Left kidney (tissue), 2 donors: ENCODE results near the gene SPHK2. TPM values are rescaled to one million over a fixed set of nuclear protein-coding genes. Genes with fewer than 3 reads are reported as not detected.
A peak's percentile ranks its signal among the peaks of the same experiment; 100 is the strongest.
"Not testable (repeated sequence)": the region's sequence is repeated elsewhere in the genome, so short reads cannot be mapped to it uniquely, and the experiment has no call there.

Experiments used
- DNase-seq: peaks from one replicate; pipeline ENCODE4 v3.0.0-alpha.2; 2013
- polyA plus RNA-seq: library from polyadenylated mRNA; unstranded; fragments of 120-200 nt; gene quantifications from one replicate; pipeline ENCODE4 v1.2.1, GENCODE V29; 2013; ENCODE audit not compliant: insufficient read length

SPHK2 gene
- polyA plus RNA-seq, 1 donor = 19.9 TPM

GRCh38 chr19:48658483-48658882 lies 39.2 kb downstream of the SPHK2 start:
- DNase-seq = no peak

- DNase-seq = no peak
Observed at GRCh38 chr19:48659768-48660167, 40.5 kb downstream of the SPHK2 start.

DNA sequence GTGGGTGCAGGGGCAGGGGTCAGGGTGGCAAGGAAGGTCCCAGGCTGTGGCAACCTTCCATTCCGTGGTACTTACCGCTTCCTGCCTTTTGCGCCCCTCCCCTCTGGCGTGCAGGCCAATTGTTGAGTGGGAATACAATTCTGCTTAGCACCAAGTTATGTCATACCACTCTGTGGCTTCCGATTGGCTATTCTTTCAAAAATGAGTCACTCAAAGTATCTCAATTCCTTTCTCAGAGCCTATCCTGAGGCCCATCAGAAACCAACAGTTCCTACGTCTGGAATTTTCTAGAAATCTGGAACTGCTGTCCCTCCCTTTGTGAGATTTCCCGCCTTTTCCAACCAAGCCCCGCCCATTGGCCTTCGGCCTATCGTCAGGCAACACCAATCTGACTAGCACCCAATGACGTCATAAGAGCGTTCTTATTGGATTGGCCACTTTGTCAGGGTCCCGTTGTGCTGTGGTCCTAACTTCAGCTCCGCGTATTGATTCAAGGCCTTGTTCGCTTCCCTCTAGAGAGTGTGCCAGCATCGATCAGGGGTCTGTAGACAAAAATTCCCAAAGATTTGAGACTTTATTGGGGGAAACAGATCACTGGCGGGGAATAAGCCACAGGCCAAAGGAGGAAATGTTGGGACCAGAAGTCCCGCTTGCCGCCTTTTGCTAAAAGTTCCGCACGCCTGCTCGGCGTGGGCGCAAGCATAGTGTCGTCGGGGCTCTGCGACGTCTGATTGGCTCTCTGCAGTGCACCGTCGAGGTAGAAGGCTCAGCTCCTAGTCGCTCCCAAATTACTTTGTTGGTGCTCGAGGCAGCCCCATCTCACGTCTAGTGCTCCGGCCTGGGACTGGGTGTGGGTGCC lies 41.8 kb downstream of the SPHK2 start:
- DNase-seq = no peak

GRCh38 chr19:48661711-48662090 lies 42.4 kb downstream of the SPHK2 start:
- no peak for DNase-seq

DNA sequence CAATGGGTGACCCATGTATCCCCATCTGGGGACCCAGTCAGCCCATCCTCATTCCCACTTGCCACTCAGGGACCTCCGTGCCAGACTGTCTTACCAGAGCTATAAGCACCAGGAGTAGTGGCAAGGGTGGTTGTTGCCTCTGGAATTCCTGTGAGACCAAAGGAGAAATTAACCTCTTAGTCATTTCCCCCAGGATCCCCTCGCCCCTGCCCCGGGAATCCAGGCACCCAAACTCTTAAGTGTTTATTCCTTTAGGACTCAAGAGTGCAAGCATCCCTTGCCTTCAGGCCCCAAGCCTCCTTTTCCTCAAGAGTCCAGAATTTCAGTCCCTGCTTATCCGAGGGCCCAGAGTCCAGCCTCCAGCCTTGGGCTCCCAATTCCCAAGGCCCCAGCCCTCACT lies 44.4 kb downstream of the SPHK2 start:
- no peak for DNase-seq

DNA sequence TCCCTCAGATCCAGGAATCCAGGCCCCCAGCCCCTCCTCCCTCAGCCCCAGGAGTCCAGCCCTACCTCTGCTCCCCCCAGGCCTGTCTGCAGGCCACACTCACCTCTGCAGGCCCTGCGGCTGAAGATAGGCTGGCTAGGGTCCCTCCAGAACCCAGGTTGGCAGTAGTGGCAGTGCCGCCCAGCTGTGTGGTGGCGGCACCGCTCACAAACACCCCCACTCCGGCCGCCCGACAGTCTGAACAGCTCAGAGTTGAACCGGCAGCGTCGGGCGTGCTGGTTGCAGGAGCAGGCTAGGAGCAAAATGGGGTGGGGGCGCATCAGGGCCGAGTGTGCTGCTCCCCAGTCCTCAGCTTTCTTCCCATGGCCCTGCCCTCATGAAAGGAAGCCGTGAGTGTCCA lies 45.2 kb downstream of the SPHK2 start:
- no peak for DNase-seq

DNA sequence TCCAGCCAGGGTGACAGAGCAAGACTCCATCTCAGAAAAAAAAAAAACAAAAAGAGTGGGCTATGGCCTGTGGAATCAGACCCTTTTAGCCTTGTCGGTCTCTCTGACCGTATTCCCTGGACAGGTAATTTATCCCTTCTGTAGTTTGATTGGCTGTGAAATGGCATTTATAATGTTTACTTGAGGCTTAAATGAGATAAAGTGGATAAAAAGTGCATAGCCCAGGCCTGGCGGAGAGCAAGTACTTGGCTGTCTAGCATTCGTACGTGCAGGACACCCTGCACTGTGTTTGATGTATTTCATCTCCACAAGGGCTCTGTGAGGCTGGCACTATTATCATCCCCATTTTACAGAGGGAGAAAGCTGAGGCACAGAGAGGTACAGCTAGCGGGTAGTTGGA lies 46.5 kb downstream of the SPHK2 start:
- no peak for DNase-seq

- no peak for DNase-seq
Observed at GRCh38 chr19:48668332-48668731, 49.0 kb downstream of the SPHK2 start.

DNA sequence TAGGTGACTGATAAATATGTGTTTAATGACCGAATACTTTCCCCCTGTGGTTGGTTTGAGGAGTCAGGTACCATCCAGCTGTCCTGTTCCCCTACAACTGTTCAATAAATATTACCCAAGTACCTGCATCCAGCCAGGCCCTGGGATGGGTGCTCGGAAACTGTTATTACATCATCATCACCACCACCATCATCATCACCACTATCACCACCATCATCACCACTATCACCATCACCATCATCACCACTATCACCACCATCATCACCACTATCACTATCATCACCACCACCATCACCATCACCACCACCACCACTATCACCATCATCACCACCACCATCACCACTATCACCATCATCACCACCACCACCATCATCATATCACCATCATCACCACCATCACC lies 49.5 kb downstream of the SPHK2 start:
- no peak for DNase-seq

GRCh38 chr19:48669903-48670668 lies 50.8 kb downstream of the SPHK2 start:
- DNase-seq = no peak

DNA sequence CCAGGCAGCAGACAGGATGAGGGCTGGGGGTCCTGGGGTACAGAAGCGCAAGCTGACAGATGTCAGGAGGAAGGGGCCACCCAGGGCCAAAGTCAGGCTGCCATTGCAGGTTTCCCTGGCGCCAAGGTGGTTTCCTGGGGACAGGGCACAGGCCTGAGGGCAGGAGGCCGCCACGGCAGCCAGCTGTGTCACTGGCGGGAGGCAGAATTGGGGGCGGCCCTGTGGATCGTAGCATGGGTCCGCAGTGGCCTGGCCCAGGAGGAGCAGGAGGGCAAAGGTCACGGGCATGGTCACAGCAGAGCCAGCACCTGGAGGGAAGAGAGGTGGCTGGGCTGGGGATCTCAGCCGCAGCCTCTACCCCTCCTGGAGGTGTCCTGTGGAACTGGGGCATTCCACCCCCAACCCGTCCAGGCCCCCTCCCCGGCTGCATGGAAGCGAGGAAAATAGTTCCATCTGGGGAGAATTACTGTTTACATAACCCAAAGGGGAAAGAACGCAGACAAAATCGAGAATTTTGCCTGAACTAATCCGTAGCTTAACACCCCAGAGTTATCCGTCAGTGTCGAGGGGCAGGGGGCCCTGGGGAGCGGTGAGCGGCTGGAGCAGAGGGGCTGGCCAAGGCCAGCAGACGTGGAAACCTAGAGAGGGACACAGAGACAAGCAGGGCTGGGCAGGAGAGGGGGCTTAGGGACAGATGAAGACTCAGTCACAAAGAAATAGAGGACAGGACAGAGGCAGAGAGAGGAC lies 51.6 kb downstream of the SPHK2 start:
- no peak for DNase-seq

- no peak for DNase-seq
Observed at GRCh38 chr19:48671446-48671995, 52.2 kb downstream of the SPHK2 start.

- no peak for DNase-seq
Observed at GRCh38 chr19:48672994-48673393, 53.7 kb downstream of the SPHK2 start, which contains the start of gene NTN5. NTN5 (minus strand) TSS chr19:48673017; CDS start chr19:48670986, 2,031 bp downstream.

DNA sequence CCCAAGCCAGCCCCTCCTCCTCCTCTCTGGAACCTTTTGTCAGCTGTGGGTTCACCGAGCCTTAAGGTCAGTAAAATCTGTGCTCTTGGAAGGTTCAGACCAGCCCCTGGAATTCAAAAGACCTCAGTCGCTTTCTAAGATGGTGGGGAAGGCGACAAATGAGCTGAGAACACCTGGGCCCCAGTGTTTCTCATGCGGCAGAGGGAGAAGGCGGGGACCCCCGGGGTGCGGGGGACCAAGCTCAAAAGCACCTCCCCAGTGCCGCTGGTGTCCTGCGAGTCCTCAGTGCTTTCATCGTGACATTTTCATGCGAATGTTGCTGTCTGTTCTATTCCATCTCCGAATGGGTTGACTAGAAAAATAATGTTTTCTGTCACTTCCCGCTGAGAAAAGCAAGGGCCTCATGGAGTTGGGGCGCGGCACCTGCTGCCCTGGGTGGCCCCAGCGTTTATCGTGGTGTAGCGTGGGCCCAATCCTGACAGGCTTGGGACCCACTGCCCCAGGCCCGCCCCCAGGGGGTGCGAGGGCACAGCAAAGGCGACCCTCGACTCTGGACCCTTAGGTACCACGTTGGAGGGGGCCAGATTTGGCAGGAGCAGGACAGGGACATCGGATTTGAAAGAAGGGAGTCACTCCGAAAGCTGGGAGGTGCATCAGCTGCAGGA lies 54.3 kb downstream of the SPHK2 start:
- DNase-seq = no peak

DNA sequence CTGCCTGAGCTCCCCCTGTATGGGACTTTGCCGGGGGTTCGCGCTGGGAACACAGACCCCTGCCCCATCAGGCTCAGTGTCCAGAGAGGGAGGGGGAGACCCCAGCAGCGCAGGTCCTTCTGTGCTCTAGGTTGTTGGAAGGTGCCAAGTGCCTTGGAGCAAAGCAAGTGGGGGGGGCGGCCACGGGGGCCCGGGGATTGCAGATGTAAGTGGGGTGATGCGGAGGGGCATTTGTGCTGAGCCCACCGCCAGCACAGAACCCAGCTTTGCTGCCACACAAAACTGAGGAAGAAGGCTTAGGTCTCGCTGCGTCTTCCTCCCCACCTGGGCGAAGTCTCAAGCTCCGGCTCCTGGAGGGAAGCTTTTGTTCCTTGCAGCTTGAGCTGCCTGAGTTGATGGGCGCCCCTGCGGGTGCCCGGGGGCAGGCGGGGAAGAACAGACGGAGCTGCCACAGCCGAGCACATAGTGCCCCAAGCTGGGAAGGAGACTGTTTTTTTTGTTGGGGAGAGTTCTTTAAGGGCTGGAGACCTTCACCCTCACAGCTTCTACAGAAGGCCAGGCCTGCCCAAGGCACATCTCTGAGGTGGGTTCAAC lies 55.0 kb downstream of the SPHK2 start:
- no peak for DNase-seq

DNA sequence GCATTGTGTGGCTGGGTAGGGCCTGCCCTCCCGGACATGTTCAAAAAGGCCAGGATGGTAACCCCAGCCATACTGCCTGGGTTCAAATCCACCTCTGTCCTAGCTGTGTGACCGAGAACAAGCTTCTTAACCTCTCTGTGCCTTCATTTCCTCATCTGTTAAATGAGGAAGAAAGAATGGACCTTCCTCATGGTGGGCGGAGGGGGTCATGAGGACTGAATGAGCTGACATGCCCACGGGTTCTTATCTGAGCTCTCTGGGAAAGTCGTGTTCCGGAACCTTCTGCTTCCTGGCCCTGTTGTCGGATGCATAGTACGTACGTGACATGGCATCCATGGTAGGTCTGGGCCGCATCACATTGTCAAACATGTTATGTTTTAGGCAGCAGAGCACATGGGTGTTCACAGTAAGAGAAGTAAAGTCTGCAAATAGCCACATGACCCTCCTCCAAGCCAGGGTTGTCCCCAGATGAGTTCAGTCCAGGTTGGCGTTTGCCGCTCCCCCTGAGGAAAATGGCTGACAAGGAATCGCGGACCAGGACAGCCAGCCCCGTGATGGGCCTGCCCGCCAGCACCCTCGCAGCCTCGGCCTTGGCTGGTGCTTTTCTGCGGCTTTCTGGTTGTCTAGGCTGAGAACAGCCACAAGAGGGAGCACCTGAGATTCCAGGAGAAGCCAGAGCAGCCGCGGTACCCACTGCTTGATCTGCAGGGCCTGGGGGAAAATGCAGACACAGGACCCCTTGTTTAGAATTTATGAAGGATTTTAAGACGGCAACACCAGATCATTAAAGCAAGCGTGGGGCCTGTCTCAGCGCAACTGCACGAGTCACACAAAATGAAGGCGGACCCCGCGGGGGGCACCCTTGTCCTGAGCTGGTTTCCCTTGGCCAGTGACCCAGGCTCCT lies 55.9 kb downstream of the SPHK2 start:
- peak; percentile 89 for DNase-seq

GRCh38 chr19:48676487-48676886 lies 57.2 kb downstream of the SPHK2 start:
- DNase-seq = no peak

GRCh38 chr19:48676887-48677286 lies 57.6 kb downstream of the SPHK2 start:
- DNase-seq = no peak

GRCh38 chr19:48678201-48678600 lies 58.9 kb downstream of the SPHK2 start:
- DNase-seq = no peak

- not testable (repeated sequence) for DNase-seq
Observed at GRCh38 chr19:48680006-48680405, 60.7 kb downstream of the SPHK2 start.
